Right atrium auricular region (tissue), 2 donors: ENCODE results near the gene GINS1. TPM values are rescaled to one million over a fixed set of nuclear protein-coding genes. Genes with fewer than 3 reads are reported as not detected.

Source experiments
- DNase-seq: peaks from one replicate; pipeline ENCODE4 v3.0.0-alpha.2; 2019; ENCODE audit warnings: low spot score
- H3K27ac ChIP-seq, 2 donors: fragments of 200-600 bp; sonication (generic); 1 replicate in 1 of 2; 2 replicates in 1 of 2; pipeline ENCODE4 v1.5.1; 2016 to 2019
- H3K27me3 ChIP-seq, 2 donors: fragments of 200-600 bp; sonication (generic); one replicate each; pipeline versions ENCODE4 v1.5.1 to v1.6.0; 2017 to 2019
- H3K36me3 ChIP-seq: fragments of 200-600 bp; sonication (generic); one replicate; pipeline ENCODE4 v1.5.1; 2016
- H3K4me1 ChIP-seq, 2 donors: fragments of 200-600 bp; sonication (generic); one replicate each; pipeline versions ENCODE4 v1.5.1 to v1.6.0; 2017 to 2019
- H3K4me3 ChIP-seq, 2 donors: fragments of 200-600 bp; sonication (generic); 1 replicate in 1 of 2; 2 replicates in 1 of 2; pipeline ENCODE4 v1.5.1; 2017 to 2019; ENCODE audit warnings: mild to moderate bottlenecking in 1 of 2, moderate library complexity in 1 of 2
- H3K9me3 ChIP-seq, 2 donors: fragments of 200-600 bp; sonication (generic); one replicate each; pipeline ENCODE4 v1.5.1; 2019
- total RNA-seq, 2 donors: library from RNA; depleted of rRNA; stranded (reverse); fragments of >200 nt; gene quantifications; one replicate each; pipeline ENCODE4 v1.1.0, GENCODE V29; 2016
- TF ChIP-seq, protein P1 (sequence below), 2 donors: fragments of 200-600 bp; sonication (generic); IDR thresholded peaks; one replicate each; pipeline ENCODE4 v1.5.1; 2019; ENCODE audit warnings: antibody characterized with exemption in 2 of 2

The GINS1 gene
- total RNA-seq, 2 donors from 2014 or later, result 0.33 to 0.35 TPM

DNA sequence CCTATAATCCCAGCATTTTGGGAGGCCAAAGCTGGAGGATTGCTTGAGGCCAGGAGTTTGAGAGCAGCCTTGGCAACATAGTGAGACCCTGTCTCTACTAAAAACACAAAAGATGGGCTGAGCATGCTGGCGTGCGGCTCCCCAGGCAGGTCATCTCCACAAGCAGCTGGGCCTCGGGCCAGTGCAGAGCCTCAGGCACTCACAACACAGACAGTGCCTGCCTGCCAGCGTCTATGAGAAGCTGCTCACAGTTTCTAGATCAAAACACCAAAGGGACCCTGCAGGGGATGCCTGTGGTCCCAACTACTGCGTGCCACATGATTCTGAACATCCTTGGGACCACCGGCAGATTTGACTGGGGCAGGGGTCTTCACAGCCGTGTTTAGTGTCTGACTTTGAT is 59.4 kb downstream of the GINS1 start:
- Histone ChIP-seq H3K36me3 (peaks cover 6% of the 10 kb centered on the region), H3K4me3 (no peak overlapping the region), H3K27ac (no peak overlapping the region), H3K4me1 (peaks cover 0 to 7% of the 10 kb centered on the region in 2 donors), H3K9me3 (no peaks in the 10 kb centered on the region), H3K27me3 (no peaks in the 10 kb centered on the region)
- no peak for DNase-seq
- TF ChIP-seq, protein P1, sequence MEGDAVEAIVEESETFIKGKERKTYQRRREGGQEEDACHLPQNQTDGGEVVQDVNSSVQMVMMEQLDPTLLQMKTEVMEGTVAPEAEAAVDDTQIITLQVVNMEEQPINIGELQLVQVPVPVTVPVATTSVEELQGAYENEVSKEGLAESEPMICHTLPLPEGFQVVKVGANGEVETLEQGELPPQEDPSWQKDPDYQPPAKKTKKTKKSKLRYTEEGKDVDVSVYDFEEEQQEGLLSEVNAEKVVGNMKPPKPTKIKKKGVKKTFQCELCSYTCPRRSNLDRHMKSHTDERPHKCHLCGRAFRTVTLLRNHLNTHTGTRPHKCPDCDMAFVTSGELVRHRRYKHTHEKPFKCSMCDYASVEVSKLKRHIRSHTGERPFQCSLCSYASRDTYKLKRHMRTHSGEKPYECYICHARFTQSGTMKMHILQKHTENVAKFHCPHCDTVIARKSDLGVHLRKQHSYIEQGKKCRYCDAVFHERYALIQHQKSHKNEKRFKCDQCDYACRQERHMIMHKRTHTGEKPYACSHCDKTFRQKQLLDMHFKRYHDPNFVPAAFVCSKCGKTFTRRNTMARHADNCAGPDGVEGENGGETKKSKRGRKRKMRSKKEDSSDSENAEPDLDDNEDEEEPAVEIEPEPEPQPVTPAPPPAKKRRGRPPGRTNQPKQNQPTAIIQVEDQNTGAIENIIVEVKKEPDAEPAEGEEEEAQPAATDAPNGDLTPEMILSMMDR (IDR thresholded peaks at IDR 0.05), result no peak

DNA sequence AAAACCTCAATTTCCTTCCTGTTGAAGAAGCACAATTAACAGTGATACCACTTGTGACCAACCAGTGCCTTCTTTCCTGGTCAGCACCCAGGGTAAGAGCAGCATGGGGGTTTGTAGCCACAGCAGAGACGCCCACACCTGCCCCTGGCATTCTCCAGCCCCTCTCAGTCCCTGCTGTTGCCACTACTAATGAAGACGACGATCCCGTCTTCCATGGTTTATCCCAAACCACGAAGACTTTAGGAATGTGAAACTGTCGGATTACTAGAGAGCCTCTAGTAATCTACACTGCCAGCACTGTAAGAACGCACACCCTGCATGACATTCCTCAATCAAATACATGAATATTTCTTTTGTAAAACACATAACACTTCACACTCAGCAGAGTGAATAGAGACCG is 60.0 kb downstream of the GINS1 start:
- H3K9me3 ChIP-seq, result no peaks in the 10 kb centered on the region
- peaks cover 0 to 7% of the 10 kb centered on the region in 2 donors for H3K4me1 ChIP-seq
- no peak overlapping the region for H3K27ac ChIP-seq
- DNase-seq, result no peak
- H3K4me3 ChIP-seq, result no peak overlapping the region
- peaks cover 6% of the 10 kb centered on the region for H3K36me3 ChIP-seq
- TF ChIP-seq, protein P1 (IDR thresholded peaks at IDR 0.05), result no peak
- H3K27me3 ChIP-seq, result no peaks in the 10 kb centered on the region

DNA sequence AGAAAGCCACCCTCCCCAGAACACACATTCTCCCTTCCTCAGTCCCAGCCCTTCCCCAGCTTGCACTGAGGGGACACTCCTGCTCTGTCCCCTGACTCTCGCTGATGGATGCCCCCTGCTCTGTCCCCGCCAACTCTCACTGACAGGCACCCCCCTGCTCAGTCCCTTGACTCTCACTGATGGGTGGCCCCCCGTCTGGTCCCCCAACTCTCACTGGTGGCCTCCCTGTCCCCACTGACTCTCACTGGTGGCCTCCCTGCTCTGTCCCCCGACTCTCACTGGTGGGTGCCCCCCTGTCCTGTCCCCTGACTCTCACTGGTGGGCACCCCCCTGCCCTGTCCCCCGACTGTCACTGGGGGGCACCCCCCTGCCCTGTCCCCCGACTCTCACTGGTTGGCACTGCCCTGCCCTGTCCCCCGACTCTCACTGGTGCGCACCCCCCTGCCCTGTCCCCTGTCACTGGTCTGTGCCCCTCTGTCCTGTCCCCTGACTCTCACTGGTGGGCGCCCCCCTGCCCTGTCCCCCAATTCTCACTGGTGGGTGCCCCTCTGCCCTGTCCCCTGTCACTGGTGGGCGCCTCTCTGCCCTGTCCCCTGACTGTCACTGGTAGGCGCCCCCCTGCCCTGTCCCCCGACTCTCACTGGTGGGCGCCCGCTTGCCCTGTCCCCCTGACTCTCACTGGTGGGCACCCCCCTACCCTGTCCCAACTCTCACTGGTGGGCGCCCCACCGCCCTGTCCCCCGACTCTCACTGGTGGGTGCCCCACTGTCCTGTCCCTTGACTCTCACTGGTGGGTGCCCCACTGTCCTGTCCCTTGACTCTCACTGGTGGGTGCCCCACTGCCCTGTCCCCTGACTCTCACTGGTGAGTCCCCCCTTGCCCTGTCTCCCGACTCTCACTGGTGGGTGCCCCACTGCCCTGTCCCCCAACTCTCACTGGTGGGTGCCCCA is 60.9 kb downstream of the GINS1 start:
- Histone ChIP-seq H3K9me3 (no peaks in the 10 kb centered on the region), H3K27me3 (no peaks in the 10 kb centered on the region), H3K4me1 (peaks cover 0 to 7% of the 10 kb centered on the region in 2 donors), H3K36me3 (peaks cover 6% of the 10 kb centered on the region), H3K4me3 (no peak overlapping the region), H3K27ac (no peak overlapping the region)
- DNase-seq, result no peak
- TF ChIP-seq, protein P1 (IDR thresholded peaks at IDR 0.05), result no peak

DNA sequence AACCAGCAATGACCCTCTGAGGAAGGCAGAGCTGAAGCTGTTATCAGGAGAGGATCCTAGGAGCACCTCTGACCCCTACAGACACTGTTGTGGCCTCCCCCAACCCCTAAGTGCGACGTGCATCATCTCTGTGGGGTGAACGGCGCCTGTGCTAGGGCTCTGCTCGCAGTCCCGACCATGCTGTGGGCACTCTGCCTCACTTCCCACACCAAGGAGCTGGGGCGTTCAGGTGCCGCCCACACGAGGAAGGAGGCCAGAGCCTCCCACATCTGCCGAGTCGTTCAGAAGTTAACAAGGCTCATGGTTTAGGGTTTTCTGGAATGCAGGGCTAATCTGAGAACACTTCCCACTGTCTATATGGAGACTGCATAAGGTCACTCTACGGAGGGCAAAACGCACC is 62.1 kb downstream of the GINS1 start:
- TF ChIP-seq, protein P1 (IDR thresholded peaks at IDR 0.05), result no peak
- H3K4me3 ChIP-seq, result no peak overlapping the region
- H3K9me3 ChIP-seq, result no peaks in the 10 kb centered on the region
- H3K4me1 ChIP-seq, result peaks cover 0 to 7% of the 10 kb centered on the region in 2 donors
- no peaks in the 10 kb centered on the region for H3K27me3 ChIP-seq
- DNase-seq, result no peak
- no peak overlapping the region for H3K27ac ChIP-seq
- H3K36me3 ChIP-seq, result peaks cover 6% of the 10 kb centered on the region

DNA sequence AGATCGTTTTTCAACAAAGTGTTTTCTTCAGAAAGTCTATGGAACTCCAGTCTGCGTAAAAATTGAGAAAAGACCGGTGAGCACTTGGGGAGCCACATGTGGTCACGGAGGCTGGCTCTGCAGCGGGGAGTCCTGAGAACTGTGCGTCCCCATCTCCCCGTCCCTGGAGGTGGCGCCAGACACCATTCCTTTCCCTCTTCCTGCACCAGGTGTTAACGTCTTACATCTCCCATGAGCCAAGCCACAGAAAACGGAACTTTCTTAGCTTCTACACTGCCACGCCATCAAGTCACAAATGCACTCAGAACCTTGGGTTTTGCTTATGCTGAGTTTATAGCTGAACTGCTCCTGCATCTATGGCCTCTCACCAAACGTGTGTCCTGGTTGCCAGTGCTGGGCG is 62.6 kb downstream of the GINS1 start:
- TF ChIP-seq, protein P1 (IDR thresholded peaks at IDR 0.05), result peak in 1 of 2 donors; percentile 41
- Histone ChIP-seq H3K36me3 (peaks cover 6% of the 10 kb centered on the region), H3K27ac (no peak overlapping the region), H3K27me3 (no peaks in the 10 kb centered on the region), H3K9me3 (no peaks in the 10 kb centered on the region), H3K4me3 (no peak overlapping the region), H3K4me1 (peaks cover 0 to 4% of the 10 kb centered on the region in 2 donors)
- no peak for DNase-seq
